GM21619 (cell line): ENCODE data around the gene KIF4B.
"Not testable (repeated sequence)": the region's sequence is repeated elsewhere in the genome, so short reads cannot be mapped to it uniquely, and the experiment has no call there.

Experiments used
- ATAC-seq: cut with Tn5 transposase; IDR thresholded peaks from one replicate; pipeline ENCODE4 v1.9.1; 2021; ENCODE audit not compliant: unreplicated experiment

The KIF4B gene

GRCh38 chr5:155004138-155004744 is 9.3 kb upstream of the KIF4B start:
- ATAC-seq = no peak

GRCh38 chr5:155006265-155006664 is 7.3 kb upstream of the KIF4B start:
- not testable (repeated sequence) for ATAC-seq

GRCh38 chr5:155008669-155009068 is 4.9 kb upstream of the KIF4B start:
- no peak for ATAC-seq

DNA sequence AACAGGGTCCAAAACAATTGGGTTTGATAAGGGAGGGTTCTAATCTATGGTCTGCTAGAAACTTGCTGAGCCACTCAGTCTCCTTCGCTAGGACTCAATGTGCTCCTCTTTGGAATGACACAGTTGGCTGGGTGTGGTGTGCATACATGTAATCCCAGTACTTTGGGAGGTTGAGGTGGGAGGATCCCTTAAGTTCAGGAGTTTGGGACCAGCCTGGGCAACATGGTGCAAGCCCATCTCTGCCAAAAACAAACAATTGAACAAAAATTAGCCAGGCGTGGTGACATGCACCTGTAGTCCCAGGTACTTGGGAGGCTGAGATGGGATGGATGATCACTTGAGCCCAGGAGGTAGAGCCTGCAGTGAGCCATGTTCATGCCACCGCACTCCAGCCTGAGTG is 2.7 kb upstream of the KIF4B start:
- no peak for ATAC-seq

- ATAC-seq = no peak
These were observed 1.7 kb downstream of the KIF4B start for GRCh38 chr5:155015239-155015638.

- peak; percentile 98 for ATAC-seq
These were observed 4.1 kb downstream of the KIF4B start for GRCh38 chr5:155017610-155018009.

GRCh38 chr5:155019601-155020226 is 6.2 kb downstream of the KIF4B start:
- ATAC-seq = no peak

GRCh38 chr5:155021842-155022241 is 8.3 kb downstream of the KIF4B start:
- ATAC-seq = no peak

DNA sequence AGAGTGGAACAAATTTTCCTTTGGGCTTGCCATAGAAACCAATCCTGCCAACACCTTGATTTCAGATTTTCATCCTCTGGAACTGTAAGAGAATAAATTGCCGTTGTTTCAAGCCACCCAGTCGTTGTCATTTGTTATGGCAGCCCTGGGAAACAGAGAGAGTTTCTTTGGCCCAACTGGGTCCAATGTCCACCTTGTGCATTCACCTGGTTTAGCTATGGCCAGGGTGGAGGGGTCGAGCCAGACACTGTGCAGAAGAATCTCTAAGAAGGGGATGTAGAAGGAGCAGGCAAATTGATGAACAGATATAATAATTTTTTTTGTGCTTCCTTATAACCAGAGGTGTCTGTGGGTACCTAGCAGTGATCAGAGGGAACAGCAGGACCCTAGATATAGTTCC is 9.8 kb downstream of the KIF4B start:
- no peak for ATAC-seq

- ATAC-seq = no peak
These were observed 10.5 kb downstream of the KIF4B start for GRCh38 chr5:155024015-155024414.

DNA sequence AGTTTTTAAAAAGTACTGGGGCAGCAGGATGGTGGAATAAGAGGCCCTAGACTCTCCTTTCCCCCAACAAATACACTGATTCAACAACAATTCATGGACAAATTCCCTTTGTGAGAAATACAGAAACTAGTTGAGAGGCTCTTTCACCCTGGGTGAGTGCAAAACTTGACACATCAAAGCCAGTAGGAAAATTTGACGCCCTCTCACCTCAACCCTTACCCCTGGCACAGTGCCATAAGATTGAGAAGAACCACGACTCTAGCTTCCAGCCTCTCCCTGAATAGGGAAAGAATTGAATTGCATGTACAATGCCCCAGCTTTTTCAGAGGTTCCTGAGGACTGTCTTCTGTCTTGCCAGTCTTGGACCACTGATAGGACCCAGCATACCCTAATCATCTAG is 12.3 kb downstream of the KIF4B start:
- no peak for ATAC-seq

- no peak for ATAC-seq
These were observed 14.6 kb downstream of the KIF4B start for GRCh38 chr5:155027993-155028629.

DNA sequence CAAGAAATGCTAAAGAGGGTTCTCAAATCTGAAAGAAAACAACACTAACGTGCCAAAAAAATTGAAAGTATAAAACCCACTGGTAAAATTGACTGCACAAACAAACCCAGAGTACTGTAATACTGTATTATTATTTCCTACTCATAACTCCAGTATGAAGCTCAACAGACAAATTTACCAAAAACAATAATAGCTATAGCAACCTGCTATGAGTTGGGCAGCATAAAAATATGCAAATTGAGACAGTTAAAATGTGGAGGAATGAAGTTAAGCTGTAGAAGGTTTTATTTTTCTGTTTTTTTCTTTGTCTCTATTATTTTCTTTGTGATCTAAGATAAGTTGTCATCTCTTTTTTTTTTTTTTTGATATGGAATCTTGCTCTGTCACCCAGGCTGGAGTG is 15.7 kb downstream of the KIF4B start:
- no peak for ATAC-seq

GRCh38 chr5:155034145-155034744 is 20.7 kb downstream of the KIF4B start:
- not testable (repeated sequence) for ATAC-seq

GRCh38 chr5:155035087-155035486 is 21.5 kb downstream of the KIF4B start:
- ATAC-seq = not testable (repeated sequence)

DNA sequence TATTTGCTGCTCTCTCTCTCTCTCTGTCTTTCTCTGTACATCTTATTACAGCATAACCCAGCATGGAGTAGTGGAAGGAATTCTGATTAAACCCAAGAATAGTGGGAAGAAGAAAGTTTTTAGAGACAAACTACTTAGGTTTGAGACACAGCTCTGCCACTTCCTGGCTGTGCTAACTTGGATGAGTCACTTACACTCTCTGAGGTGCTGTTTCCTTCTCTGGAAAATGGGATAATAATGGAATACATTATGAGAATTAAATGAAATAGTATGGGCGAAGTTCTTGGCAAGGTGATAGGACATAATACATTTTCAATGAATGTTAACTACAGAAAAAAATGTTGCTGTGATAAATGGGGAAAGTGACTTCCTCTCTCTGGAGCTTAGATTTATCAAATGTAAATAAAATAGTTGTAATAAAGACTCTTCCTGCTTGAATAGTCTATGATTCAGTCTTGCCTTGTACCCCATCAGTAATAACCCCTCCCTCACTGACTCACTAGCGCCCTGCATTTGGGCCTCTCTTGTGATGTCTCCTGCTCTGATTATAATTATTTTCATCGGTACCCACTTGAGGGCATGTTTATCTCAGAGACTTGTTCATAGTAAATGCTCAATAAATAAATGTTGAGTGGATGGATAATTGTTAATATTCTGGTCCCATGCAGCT is 27.6 kb downstream of the KIF4B start:
- no peak for ATAC-seq

DNA sequence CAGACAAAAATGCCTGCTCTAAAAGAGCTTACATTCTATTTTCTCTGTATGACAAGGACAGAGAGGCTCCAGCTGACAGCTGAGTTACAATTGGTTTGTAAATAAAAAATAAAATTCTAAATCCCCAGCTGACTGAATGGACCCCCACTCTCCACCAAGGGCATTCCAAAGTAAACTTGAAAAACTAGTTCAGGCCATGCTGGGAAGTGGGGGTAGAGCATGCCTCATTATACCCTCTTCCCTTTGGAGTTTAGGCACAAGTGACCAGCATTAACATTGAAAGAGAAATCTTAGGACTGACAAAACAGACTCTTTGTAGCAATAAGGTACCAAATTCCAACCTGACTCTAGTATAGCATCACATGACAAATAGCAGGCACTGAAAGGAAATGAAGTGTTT is 31.0 kb downstream of the KIF4B start:
- no peak for ATAC-seq

DNA sequence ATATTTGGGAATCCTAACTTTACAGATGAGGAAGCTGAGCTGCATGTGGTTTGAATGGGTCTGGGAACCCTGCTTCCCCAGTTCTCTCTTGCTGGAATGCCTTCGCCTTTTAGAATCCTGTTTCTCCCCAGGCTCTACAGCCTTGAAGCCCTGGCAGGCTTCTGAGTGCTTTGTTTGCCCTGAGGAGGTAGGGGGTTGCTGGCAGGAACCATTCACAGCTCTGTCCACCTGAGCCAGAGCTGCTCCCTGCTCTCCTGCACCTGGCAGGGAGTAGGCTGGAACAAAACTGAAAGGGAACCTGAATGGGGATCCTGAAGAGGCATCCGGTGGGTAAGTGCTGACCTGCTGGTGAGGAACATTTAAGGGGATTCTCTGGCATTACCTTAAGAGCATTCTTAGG is 33.0 kb downstream of the KIF4B start:
- no peak for ATAC-seq

- no peak for ATAC-seq
These were observed 34.3 kb downstream of the KIF4B start for GRCh38 chr5:155047818-155048217.

- ATAC-seq = no peak
These were observed 36.2 kb downstream of the KIF4B start for GRCh38 chr5:155049569-155050383.
